8988T (cell line): ENCODE results near the gene SERPINA10.
"Not testable (repeated sequence)": the region's sequence is repeated elsewhere in the genome, so short reads cannot be mapped to it uniquely, and the experiment has no call there.

Source experiments
- DNase-seq: peaks from one replicate; pipeline ENCODE4 v3.0.0; 2011

SERPINA10 gene

DNA sequence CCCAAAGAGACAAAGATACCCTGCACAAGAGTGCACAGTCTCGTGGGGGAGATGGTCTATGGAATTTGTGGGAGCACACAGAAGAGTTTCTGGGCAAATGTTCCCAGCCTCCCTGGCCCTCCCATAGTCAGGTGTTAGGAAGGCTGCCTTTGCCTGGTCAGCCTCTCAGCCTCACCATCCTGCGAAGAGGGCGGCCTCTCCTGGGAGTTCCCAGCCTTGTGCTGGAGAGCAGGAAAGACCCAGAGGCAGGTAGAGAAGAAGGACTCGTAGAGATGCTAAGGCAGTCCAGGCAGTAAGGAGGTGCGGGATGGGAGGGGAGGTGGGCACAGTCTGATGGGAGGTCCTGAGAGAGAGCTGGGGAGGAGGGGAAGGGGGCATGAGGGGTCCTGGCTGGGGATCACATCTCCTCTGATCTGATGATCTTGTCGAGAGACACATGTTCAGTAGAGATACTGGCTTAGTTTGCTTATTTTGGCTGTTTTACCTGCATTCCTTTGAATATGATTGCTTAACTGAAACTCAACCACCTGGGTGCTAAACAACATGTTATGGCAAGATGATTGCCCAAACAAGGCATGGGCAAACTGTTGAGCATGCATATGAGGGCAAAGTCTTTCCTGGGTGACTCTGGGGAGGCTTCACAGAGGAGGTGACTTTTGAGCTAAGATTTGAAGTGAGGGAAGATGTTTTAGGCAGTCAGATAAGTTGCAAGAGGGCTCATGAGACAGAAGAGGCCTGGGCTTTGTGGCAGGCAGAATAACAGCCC, 19.6 kb upstream of the SERPINA10 start:
- no peak for DNase-seq

GRCh38 chr14:94310248-94310647, 17.2 kb upstream of the SERPINA10 start:
- DNase-seq = no peak

GRCh38 chr14:94309721-94310120, 16.7 kb upstream of the SERPINA10 start:
- DNase-seq = no peak

DNA sequence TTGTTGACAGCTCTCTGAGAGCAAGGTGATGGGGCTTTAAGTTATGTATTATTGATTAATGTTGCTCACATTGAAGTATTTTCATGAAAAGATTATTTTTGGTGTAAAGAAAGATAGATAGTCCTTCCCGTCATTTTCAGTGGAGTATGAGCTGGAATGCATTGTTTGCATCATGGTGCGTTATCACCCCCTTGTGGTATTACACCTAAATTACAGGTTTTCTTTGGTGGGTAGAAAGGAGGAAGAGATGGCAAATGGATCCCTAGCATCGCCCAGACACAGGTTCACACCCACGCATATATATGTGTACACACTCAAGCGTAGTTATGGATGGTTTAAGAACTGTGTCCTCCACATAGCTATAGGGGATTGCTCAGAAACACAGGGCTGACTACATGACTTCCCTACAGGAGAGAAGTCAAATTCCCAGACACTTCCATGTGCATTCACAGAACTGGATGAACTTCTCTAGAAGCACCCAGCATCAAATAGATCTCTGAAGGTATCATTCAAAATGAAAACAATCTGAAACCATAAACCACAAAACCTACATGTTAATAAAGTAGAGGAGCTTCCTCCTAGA, 14.4 kb upstream of the SERPINA10 start:
- DNase-seq = no peak

GRCh38 chr14:94306047-94306978, 13.2 kb upstream of the SERPINA10 start:
- DNase-seq = no peak

DNA sequence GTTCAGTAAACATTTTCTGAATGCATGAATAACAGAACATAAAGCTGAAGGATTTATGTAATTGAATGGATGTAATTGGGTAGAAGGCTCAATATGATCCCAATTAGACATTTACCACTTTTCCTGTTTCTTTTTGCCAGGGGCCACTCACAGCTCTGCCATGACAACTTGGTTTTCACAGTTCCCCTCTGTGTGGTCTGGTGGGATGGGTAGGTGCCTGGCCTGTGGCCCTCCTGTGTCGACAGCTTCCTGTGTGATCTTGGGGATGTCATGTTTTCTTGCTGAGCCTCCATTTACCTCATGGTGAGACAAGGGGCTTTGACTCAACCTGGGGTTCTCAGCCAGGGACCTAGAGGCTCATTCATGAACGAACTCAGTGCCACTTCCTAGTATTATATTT, 12.6 kb upstream of the SERPINA10 start:
- DNase-seq = no peak

- no peak for DNase-seq
Observed at GRCh38 chr14:94304243-94304642, 11.2 kb upstream of the SERPINA10 start.

DNA sequence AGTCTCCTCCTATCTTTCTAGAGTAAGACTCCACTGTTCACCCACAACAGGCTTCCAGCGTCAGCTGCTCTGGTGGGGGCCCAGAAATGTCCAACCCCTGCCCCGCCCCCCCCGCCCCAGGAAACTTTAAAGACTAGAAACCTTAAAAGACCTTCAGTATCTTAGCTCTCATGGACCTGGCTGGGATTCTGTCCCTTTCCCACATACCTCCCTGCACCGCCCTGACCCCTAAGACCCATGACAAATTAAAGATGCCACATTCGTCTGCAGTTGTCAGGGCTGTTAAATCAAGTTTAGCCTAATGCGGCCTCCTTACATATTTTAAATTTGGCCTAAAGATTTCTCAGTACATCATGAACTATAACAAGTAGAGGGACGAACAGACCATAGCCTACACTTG, 10.0 kb upstream of the SERPINA10 start:
- DNase-seq = no peak

- no peak for DNase-seq
Observed at GRCh38 chr14:94298130-94298529, 5.1 kb upstream of the SERPINA10 start.

GRCh38 chr14:94296181-94296545, 3.1 kb upstream of the SERPINA10 start:
- not testable (repeated sequence) for DNase-seq

- no peak for DNase-seq
Observed at GRCh38 chr14:94295360-94296180, 2.5 kb upstream of the SERPINA10 start.

DNA sequence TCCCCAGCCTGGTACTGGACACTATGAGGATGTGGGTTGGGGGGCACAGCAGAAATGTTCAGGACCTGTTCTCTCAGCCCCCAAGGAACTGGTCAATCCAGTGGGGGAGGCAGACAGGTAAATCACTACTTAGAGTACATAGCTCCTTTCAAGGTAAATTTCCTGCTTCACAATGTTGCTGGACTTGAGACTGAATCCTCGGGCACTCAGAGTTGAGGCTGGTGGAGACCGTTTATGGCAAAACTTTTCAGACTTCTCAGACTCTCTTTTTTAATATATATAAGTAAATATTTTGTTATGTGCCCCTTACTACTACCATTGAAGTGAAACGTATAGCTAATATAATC, 483 bp upstream of the SERPINA10 start:
- no peak for DNase-seq

DNA sequence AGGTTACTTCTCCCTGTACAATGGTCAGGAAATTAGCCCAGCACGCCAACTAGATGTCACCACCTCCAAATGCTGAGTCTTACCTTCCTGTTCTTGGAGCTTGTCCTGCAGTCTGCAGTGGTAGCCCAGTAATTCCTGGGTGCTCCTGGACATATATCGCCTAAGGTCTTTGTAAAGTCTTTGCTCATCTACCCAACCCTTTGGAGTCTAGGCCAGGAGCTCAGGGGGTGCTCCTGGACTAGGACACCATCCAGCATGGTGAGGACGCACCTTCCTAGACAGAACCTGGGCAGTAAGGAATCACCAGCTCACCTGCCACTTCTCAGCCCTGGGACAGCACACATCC, 569 bp downstream of the SERPINA10 start:
- DNase-seq = no peak

DNA sequence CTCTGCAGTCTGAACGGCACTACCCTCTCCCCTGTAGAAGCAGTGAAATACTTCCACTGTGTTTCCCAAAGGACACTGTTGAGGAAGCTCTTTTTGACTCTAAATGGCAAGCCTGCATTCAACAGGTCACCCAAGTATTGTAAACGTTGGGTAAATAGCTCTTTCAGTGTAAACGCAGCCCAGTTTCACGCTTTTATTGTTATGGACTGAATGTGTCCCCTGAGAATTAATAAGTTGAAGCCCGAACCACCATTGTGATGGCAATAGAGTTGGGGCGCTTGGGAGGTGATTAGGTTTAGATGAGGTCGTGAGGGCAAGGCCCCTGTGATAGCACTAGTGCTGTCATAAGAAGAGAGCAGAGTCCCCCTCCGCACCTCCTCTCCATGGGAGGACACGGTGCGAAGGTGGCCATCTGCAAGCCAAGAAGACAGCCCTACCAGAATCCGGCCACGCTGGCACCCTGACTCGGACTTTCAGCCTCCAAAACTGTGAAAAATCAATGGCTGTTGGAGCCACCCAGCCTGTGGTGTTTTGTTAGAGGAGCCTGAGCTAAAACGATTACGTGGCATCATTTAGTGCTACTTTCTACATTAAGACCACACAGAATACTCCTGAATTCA, 1.1 kb downstream of the SERPINA10 start:
- no peak for DNase-seq

- no peak for DNase-seq
Observed at GRCh38 chr14:94291159-94291905, 1.7 kb downstream of the SERPINA10 start.

GRCh38 chr14:94290197-94290596, 2.9 kb downstream of the SERPINA10 start:
- DNase-seq = no peak

DNA sequence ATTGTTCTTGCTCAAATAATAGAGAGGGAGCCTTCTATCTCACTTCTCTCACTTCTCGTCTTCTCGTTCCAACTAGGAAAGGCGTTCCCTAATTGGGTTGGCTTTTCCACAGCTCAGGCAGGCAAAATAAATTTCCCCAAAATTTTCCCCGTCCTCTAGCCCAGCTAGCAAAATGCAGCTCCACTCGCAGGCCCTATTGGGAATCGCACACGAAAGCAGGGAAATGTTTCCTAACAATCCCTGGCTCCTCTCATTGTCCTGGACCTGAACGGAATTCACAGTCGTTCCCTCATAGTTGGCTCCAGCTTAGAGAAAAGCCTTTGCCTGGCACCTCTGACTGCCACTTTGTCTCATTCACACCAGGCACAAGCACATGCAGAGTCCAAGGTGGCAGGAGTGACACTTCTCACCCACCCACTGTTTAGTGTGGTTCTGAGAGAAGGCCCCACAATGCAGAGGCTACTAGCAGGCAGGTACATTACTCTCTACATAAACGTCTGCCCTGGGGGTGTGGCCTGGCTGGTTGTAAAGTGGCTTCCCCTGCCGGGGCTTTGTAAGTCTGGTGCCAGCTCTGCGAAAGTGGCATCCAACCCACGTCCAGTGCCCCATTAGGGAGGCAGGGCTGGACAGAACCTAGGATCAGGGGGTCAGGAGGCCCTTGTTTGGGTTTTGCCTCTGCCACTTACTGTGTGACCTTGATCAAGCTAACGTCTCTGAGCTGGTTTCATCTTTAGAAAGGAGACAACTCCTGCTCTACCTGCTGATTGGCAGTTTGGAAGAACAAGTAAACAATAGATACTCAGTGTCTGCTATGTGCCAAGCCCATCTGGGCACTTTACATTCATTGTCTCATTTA, 4.2 kb downstream of the SERPINA10 start:
- DNase-seq = no peak

DNA sequence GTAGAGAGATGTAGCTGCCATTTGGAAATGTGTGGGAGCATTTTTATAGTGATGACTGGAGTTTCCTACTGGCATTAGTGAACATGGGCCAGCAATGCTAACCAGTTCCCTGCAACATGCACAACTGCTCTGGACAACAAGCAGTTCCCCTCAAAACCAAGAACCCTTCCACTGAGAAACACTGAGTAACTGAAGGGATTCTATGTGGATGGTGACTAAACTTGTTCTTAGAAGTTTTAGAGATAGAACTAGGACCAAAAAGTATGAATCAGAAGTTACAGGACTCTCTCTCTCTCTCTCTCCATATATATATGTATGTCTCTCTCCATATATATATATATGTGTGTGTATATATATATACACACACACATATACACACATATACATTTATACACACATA, 7.9 kb downstream of the SERPINA10 start:
- DNase-seq = no peak

- DNase-seq = no peak
Observed at GRCh38 chr14:94284221-94284620, 8.8 kb downstream of the SERPINA10 start.

- DNase-seq = no peak
Observed at GRCh38 chr14:94282991-94283723, 9.9 kb downstream of the SERPINA10 start.
